ENCODE results near the gene INTS15.
A peak's percentile ranks its signal among the peaks of the same experiment; 100 is the strongest.
"Not testable (repeated sequence)": the region's sequence is repeated elsewhere in the genome, so short reads cannot be mapped to it uniquely, and the experiment has no call there.

Gene INTS15

GRCh38 chr7:6619961-6620360 is 30.1 kb downstream of the INTS15 start:
- DNase-seq: no peak

- DNase-seq: no peak
These were observed 31.6 kb downstream of the INTS15 start for GRCh38 chr7:6621195-6622133.

DNA sequence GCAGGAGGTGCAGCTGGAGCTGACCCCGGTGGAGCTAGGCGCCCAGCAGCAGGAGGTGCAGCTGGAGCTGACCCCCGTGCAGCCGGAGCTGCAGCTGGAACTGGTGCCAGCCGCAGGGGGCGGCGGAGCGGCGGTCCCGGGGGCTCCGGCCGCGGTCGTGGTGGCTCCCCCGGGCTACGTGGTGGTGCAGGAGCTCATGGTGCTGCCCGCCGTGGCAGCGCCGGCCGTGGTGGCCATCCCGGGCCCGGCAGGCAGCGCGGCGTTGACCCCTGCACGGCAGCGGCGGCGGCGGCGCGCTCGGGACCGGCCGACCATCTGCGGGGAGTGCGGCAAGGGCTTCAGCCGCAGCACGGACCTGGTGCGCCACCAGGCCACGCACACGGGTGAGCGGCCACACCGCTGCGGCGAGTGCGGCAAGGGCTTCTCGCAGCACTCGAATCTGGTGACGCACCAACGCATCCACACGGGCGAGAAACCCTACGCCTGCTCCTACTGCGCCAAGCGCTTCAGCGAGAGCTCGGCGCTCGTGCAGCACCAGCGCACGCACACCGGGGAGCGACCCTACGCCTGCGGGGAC is 32.4 kb downstream of the INTS15 start:
- DNase-seq: no peak

DNA sequence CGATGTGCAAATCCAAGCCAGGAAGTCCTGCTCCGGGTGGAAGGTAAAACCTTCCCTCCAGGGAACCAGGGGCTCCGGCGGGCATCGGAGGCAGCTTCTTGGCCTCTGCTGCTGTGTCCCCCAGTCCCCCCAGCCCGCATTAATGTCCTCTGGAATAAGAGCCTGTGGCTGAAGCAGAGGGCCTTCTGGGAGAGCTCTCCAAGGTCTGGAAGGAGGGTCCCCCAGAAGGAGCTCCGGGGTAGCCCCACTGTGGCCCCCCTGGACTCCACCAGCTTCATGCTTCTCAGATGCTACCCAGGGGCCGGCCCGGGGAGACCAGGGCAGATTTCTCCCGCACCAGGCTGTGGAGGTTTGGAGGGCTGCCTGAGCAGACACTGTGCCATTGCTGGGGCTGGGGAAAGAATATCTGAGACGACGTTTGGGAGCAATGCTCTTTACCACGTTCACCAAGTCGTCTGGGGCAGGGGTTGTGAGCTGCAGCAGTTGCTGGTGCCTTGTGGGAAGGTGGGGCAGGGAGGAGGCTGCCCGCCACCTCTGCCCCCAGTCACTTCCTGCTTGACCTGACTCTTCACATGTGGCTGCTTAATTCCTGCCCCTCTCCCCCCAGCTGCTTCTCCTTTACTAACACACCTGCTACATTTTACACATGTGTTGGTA is 33.9 kb downstream of the INTS15 start:
- peak; percentile 11 for DNase-seq

GRCh38 chr7:6624246-6624611 is 34.4 kb downstream of the INTS15 start:
- DNase-seq: no peak

- DNase-seq: no peak
These were observed 38.2 kb downstream of the INTS15 start for GRCh38 chr7:6628045-6628444.

GRCh38 chr7:6630007-6630849 is 40.4 kb downstream of the INTS15 start:
- no peak for DNase-seq

GRCh38 chr7:6631605-6632004 is 41.8 kb downstream of the INTS15 start:
- DNase-seq: no peak

- DNase-seq: no peak
These were observed 44.2 kb downstream of the INTS15 start for GRCh38 chr7:6634021-6634420.

- DNase-seq: not testable (repeated sequence)
These were observed 45.1 kb downstream of the INTS15 start for GRCh38 chr7:6634971-6635370.

DNA sequence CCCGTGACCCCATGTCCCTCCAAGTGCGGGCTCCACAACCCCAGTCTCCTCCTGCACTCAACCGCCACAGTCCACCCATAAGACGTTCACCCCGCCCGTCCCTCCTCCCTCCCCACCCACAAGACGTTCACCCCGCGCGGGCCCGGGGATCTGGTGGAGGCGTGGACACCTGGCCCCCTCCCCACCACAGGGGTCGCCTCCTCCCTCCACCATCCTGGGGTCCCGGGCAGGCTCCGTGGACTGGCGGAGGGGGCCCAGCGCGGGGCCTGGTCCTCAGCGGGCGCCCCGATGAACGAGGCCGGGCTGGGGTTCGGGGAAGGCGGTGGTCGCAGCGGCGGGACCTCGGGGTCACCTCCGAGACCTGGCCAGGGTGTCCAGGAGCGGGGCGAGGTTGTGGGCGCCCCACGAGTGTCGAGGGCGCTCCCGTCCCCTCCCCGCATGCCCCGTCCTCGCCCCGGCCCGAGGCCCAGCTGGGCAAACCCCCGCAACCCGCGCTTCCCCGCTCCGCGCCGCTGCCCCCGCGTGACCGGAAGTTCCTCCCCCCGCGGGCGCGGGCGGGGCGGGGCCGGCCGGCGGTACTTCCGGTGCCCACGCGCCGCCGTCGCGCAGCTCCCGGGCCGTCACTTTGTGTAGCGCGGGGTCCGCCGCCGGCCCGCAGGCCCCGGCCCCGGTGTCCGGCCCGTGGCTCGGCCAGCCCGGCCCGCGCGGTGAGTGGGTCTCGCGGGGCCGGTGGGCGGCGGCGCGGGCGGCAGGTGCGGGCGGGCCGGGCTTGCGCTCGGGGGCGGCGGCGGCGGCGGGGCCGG is 47.1 kb downstream of the INTS15 start, which contains the start of gene ZNF316:
Gene ZNF316 (plus strand): TSS at position 578 of the 803 bp plus-strand sequence. CDS start 5,092 bp downstream, outside the sequence.
- peak; percentile 67 for DNase-seq

GRCh38 chr7:6637544-6638229 is 47.9 kb downstream of the INTS15 start:
- peak; percentile 68 for DNase-seq

DNA sequence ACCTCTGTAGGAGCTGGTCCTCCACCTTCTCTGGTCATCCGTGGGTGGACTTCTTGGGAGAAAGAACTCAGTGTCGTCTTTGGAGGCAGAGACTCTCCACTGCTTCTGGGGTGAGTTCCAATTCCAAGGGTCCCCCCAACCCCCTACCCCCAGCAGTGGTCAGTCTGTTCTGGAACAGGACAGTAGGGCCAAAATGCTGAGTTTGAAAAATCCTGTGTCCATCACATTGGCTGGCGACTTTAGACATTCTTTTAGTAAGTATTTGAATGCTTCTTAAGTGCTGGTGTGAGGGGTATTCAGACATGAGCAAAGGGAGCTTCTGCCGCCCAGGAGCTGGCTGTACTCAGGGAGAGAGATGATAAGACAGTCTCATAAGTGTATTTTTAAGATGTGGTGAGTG is 49.2 kb downstream of the INTS15 start:
- DNase-seq: no peak

DNA sequence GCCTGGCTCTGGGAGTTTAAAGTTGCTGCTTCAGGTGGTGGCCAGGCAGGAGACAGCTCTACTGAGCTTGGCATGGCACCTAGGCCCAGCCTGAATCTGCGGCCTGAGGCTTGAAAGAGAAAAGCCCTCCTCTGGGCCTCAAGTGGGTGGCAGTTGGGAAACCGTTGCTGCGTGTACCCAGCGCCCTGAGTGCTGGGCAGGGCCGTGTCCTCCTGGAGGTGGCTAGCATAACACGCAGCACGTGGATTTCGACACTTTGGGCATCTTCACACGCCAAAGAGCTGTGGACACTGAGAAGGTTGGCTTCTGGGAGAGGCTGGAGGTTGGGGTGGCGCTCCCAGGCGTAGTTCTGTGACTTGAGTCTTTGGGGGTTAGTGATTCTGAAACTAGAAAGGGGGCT is 49.8 kb downstream of the INTS15 start:
- DNase-seq: no peak

DNA sequence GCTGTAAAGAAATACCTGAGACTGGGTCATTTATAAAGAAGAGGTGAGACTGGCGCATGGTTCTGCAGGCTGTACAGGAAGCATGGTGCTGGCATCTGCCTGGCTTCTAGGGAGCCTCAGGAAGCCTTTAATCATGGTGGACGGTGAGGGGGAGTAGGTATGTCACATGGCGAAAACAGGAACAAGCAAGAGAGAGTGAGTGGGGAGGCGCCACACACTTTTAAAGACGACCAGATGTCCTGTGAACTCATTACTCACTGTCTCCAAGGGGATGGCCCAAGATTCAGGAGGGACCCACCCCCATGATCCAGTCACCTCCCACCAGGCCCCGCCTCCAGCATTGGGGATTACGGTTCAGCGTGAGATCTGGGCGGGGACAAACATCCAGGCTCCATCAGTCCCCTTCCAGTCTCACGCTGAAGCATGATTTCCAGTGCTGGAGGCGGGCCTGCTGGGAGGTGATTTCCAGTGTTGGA is 50.5 kb downstream of the INTS15 start:
- DNase-seq: peak; percentile 12

GRCh38 chr7:6641305-6642035 is 51.6 kb downstream of the INTS15 start:
- no peak for DNase-seq

DNA sequence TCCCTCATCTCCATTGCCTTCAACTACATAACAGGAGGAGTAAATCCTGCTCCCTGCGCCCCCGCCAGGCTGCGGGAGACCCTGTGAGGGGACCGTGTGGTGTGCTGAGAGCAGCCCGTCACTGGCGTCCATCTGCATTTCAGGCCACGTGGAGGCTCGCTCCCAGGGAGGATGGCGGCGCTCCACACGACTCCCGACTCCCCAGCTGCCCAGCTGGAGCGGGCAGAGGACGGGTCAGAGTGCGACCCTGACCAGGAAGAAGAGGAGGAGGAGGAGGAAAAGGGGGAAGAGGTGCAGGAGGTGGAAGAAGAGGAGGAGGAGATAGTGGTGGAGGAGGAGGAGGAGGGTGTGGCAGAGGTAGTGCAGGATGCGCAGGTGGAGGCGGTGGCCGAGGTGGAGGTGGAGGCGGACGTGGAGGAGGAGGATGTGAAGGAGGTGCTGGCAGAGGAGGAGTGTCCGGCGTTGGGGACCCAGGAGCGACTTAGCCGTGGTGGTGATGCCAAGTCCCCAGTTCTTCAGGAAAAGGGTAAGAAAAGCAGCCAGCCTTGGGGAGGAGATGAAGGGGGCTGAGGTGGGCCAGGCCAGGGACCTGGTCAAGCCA is 52.5 kb downstream of the INTS15 start:
- DNase-seq: no peak

- DNase-seq: no peak
These were observed 53.2 kb downstream of the INTS15 start for GRCh38 chr7:6642861-6643640.

Data from activated CD4-positive, alpha-beta T cell treated with anti-CD3 and anti-CD28 coated beads, Interleukin-10, Interleukin-2, amounts not matched to agents 100 ng/mL and 50 ng/mL, durations not matched to agents 16 hours and 8 hours (primary cell).